ENCODE results near the gene R3HDML. TPM values are rescaled to one million over a fixed set of nuclear protein-coding genes. Genes with fewer than 3 reads are reported as not detected.

Gene R3HDML
- total and polyA plus RNA-seq, 2 donors (not counting 1 experiment from before 2014, with no cell fraction given): not detected

DNA sequence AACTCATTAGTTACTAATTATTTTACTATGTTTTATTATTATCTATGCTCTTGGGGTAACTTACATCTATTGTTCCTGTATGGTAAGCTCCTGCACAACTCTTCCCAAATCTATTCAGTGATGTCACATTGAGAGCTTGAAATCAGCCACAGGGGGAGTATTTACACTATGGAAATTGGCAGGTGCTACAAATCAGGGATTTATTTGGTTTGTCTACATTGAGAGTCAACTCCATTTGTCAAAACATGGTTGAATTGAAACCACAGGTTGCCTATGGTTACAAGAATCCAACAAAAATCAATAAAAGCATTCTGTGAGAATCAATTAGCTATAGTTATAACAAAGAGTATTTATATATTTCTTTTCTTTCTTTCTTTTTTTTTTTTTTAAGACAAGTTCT, 22.0 kb upstream of the R3HDML start:
- DNase-seq (no peak), ATAC-seq (ENCODE audit: low read depth) (no peak)
- Mint-ChIP-seq H3K27me3 (peaks cover 21% of the 10 kb centered on the region), H3K4me1 (peaks cover 16% of the 10 kb centered on the region), H3K27ac (no peak overlapping the region), H3K4me3 (no peak overlapping the region), H3K9me3 (ENCODE audit: insufficient read depth) (no peaks in the 10 kb centered on the region)
- peaks cover 12% of the 10 kb centered on the region for H3K79me2 ChIP-seq (ENCODE audit: control insufficient read depth, insufficient read depth, low read length)
- H3K9ac ChIP-seq (ENCODE audit: low read length): no peak overlapping the region
- no peak for TF ChIP-seq EZH2 (IDR thresholded peaks at IDR 0.05; ENCODE audit: borderline replicate concordance, insufficient read depth, low read depth, low read length, poor library complexity, severe bottlenecking)
- TF ChIP-seq, protein P1, sequence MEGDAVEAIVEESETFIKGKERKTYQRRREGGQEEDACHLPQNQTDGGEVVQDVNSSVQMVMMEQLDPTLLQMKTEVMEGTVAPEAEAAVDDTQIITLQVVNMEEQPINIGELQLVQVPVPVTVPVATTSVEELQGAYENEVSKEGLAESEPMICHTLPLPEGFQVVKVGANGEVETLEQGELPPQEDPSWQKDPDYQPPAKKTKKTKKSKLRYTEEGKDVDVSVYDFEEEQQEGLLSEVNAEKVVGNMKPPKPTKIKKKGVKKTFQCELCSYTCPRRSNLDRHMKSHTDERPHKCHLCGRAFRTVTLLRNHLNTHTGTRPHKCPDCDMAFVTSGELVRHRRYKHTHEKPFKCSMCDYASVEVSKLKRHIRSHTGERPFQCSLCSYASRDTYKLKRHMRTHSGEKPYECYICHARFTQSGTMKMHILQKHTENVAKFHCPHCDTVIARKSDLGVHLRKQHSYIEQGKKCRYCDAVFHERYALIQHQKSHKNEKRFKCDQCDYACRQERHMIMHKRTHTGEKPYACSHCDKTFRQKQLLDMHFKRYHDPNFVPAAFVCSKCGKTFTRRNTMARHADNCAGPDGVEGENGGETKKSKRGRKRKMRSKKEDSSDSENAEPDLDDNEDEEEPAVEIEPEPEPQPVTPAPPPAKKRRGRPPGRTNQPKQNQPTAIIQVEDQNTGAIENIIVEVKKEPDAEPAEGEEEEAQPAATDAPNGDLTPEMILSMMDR (IDR thresholded peaks at IDR 0.05): no peak
- no peaks in the 10 kb centered on the region for H3K9me3 ChIP-seq (ENCODE audit: control extremely low read depth in 1 of 3, control insufficient read depth in 2 of 3, insufficient read depth in 1 of 3, low read length in 2 of 3)
- H3K27ac ChIP-seq (ENCODE audit: low read length in 2 of 2): no peak overlapping the region
- peaks cover 7 to 13% of the 10 kb centered on the region in 2 donors for H3K4me1 ChIP-seq (ENCODE audit: control insufficient read depth in 2 of 2, insufficient read depth in 2 of 2, low read length in 2 of 2)
- no peak overlapping the region for H3K4me3 ChIP-seq (ENCODE audit: control extremely low read depth in 1 of 5, extremely low read depth in 1 of 5, insufficient read depth in 1 of 5, low read depth in 2 of 5, low read length in 4 of 5)
- peaks cover 0 to 2% (median 0%) of the 10 kb centered on the region in 4 experiments for H3K27me3 ChIP-seq (replicated peaks in 1 of 4; ENCODE audit: control extremely low read depth in 1 of 4, control insufficient read depth in 3 of 4, insufficient read depth in 4 of 4, low read length in 3 of 4)
- no peak overlapping the region for H3K4me2 ChIP-seq (replicated peaks; ENCODE audit: low read depth, low read length, poor library complexity, severe bottlenecking)
- H2AFZ ChIP-seq (ENCODE audit: insufficient read depth, low read depth, low read length, poor library complexity, severe bottlenecking): no peak overlapping the region
- intact Hi-C loops (cut with micrococcal nuclease): loop anchor here (5.0 kb wide), 2 partner anchors 572 to 858 kb away; partner anchors contain the start of genes SRSF6 and YWHAB
- POLR2A ChIA-PET: interaction anchor here (0.7 kb wide), 1 partner anchor 858 kb away, joined by 3 read pairs; no protein-coding TSS in a partner anchor
- CTCF ChIA-PET: interaction anchor here (1.1 to 7.4 kb wide), 2 partner anchors 99 to 125 kb away, joined by 3 to 216 read pairs; no protein-coding TSS in a partner anchor
- H4K20me1 ChIP-seq (ENCODE audit: control insufficient read depth, insufficient read depth, low read length, poor library complexity, severe bottlenecking): no peaks in the 10 kb centered on the region
- H3K36me3 ChIP-seq (replicated peaks in 1 of 2; ENCODE audit: control extremely low read depth in 1 of 2, control insufficient read depth in 1 of 2, extremely low read depth in 1 of 2, insufficient read depth in 2 of 2, low read length in 1 of 2): no peaks in the 10 kb centered on the region

DNA sequence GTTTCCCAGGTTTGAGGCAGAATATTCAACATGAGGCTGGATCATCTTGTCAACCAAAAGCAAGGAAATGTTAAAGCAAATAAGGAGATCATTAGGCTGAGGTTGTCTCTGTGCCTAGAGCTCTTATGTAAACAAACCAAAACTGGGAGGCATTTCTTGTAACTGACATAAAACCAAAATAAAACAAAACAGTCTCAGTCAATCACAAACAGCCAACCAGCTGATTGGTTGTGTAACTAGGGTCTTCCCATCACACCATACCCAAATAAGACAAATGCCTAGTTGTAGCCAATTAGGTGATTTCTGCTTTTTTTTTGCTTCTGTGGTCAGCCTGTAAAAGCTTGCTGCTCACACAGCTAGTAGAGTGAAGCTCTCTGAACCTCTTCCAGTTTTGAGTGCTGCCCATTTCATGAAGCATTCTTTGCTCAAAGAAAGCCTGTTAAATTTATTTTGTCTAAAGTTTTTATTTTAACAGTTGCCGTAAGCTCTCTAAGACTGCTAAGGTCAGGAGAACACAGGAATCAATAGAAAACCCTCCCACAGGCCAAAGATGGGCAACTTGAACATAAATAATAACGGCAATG, 16.9 kb upstream of the R3HDML start:
- ChIA-PET CTCF (interaction anchor here (0.7 to 2.0 kb wide), 4 partner anchors 9 to 243 kb away, joined by 4 to 5 read pairs (median 4); partner anchors contain the start of gene FITM2), POLR2A (no interaction called here)
- Histone ChIP-seq H3K9me3 (ENCODE audit: control extremely low read depth in 1 of 3, control insufficient read depth in 2 of 3, insufficient read depth in 1 of 3, low read length in 2 of 3) (no peaks in the 10 kb centered on the region), H3K79me2 (ENCODE audit: control insufficient read depth, insufficient read depth, low read length) (no peaks in the 10 kb centered on the region), H3K27me3 (replicated peaks in 1 of 4; ENCODE audit: control extremely low read depth in 1 of 4, control insufficient read depth in 3 of 4, insufficient read depth in 4 of 4, low read length in 3 of 4) (peaks cover 0 to 3% (median 0%) of the 10 kb centered on the region in 4 experiments), H4K20me1 (ENCODE audit: control insufficient read depth, insufficient read depth, low read length, poor library complexity, severe bottlenecking) (no peaks in the 10 kb centered on the region), H2AFZ (ENCODE audit: insufficient read depth, low read depth, low read length, poor library complexity, severe bottlenecking) (no peak overlapping the region), H3K4me3 (ENCODE audit: control extremely low read depth in 1 of 5, extremely low read depth in 1 of 5, insufficient read depth in 1 of 5, low read depth in 2 of 5, low read length in 4 of 5) (no peak overlapping the region), H3K36me3 (replicated peaks in 1 of 2; ENCODE audit: control extremely low read depth in 1 of 2, control insufficient read depth in 1 of 2, extremely low read depth in 1 of 2, insufficient read depth in 2 of 2, low read length in 1 of 2) (no peaks in the 10 kb centered on the region), H3K27ac (ENCODE audit: low read length in 2 of 2) (no peak overlapping the region), H3K4me2 (replicated peaks; ENCODE audit: low read depth, low read length, poor library complexity, severe bottlenecking) (no peak overlapping the region), H3K4me1 (ENCODE audit: control insufficient read depth in 2 of 2, insufficient read depth in 2 of 2, low read length in 2 of 2) (no peaks in the 10 kb centered on the region), H3K9ac (ENCODE audit: low read length) (no peak overlapping the region)
- intact Hi-C loops (cut with micrococcal nuclease): no loop called here
- WGBS (ENCODE audit: insufficient coverage): 80% methylated on average over 1 of the region's 2 CpGs
- Mint-ChIP-seq H3K27ac (no peak overlapping the region), H3K27me3 (peaks cover 20% of the 10 kb centered on the region), H3K4me1 (no peaks in the 10 kb centered on the region), H3K4me3 (no peak overlapping the region), H3K9me3 (ENCODE audit: insufficient read depth) (no peaks in the 10 kb centered on the region)
- TF ChIP-seq EZH2 (IDR thresholded peaks at IDR 0.05; ENCODE audit: borderline replicate concordance, insufficient read depth, low read depth, low read length, poor library complexity, severe bottlenecking): no peak
- TF ChIP-seq, protein P1 (IDR thresholded peaks at IDR 0.05): no peak
- ATAC-seq (ENCODE audit: low read depth) (no peak), DNase-seq (no peak)

Measured in B cell (primary cell).